GM12878 (cell line): ENCODE results near the gene RNF181. TPM values are rescaled to one million over a fixed set of nuclear protein-coding genes. Genes with fewer than 3 reads are reported as not detected.
A peak's percentile ranks its signal among the peaks of the same experiment; 100 is the strongest.

ENCODE experiments used
- ATAC-seq: fragments of 200-7000 bp; cut with Tn5 transposase; 3 replicates; pipeline ENCODE4 v1.9.1; 2020; ENCODE audit warnings: mild to moderate bottlenecking, moderate library complexity
- BruUV-seq: library from RNA; stranded (reverse); fragments of 400-500 nt; replicated peaks from 2 replicates; lab custom pipeline; 2021; lab: Mats Ljungman, UMichigan
- CTCF ChIA-PET: fragments of 300-600 bp; sonication (Branson Sonifier 250); formaldehyde crosslinking; extraction: SDS; loops from one replicate; lab custom pipeline; 2021; ENCODE audit warnings: inconsistent platforms; lab: Yijun Ruan, JAX
- POLR2A ChIA-PET: fragments of 350-600 bp; formaldehyde crosslinking; extraction: SDS; loops from one replicate; lab custom pipeline; 2021; ENCODE audit warnings: inconsistent platforms; lab: Charles Lee
- RAD21 ChIA-PET: fragments of 300-600 bp; sonication (Branson Sonifier 250); formaldehyde crosslinking; loops from one replicate; lab custom pipeline; 2023; ENCODE audit warnings: antibody characterized with exemption; ENCODE audit not compliant: unreplicated experiment; lab: Charles Lee
- SMC1A ChIA-PET: fragments of 300-600 bp; sonication (Branson Sonifier 250); formaldehyde crosslinking; loops from one replicate; lab custom pipeline; 2023; ENCODE audit not compliant: unreplicated experiment, uncharacterized antibody; lab: Charles Lee
- DNase-seq: peaks from one replicate; pipeline ENCODE4 v3.0.0-alpha.2; 2011; ENCODE audit warnings: low read depth, low spot score
- FAIRE-seq: peaks from 3 replicates; lab custom pipeline; 2011; peaks lifted over from hg19 to GRCh38; lab: Jason Lieb, UNC
- H2AFZ ChIP-seq: 2 replicates; pipeline ENCODE4 v1.6.0; 2011; ENCODE audit warnings: low read depth, low read length, control low read depth; ENCODE audit not compliant: control insufficient read depth
- H3K27ac ChIP-seq: 2 replicates; pipeline ENCODE4 v1.5.1; 2011; ENCODE audit warnings: control low read depth; ENCODE audit not compliant: control insufficient read depth, insufficient read depth
- H3K27me3 ChIP-seq, 2 experiments: replicated peaks in 1 of 2; 2 replicates each; pipeline versions ENCODE4 v1.6.0 to v1.6.1; 2011; ENCODE audit warnings: low read length in 1 of 2; ENCODE audit not compliant: control insufficient read depth in 2 of 2, insufficient read depth in 2 of 2
- H3K36me3 ChIP-seq, 2 experiments: 2 replicates each; pipeline ENCODE4 v1.5.1; 2011; ENCODE audit warnings: low read length in 1 of 2; ENCODE audit not compliant: control insufficient read depth in 2 of 2, insufficient read depth in 2 of 2
- H3K4me1 ChIP-seq: 2 replicates; pipeline ENCODE4 v1.6.1; 2011; ENCODE audit warnings: mild to moderate bottlenecking, low read length, moderate library complexity, mixed read lengths; ENCODE audit not compliant: control insufficient read depth, insufficient read depth
- H3K4me2 ChIP-seq: 2 replicates; pipeline ENCODE4 v1.6.0; 2011; ENCODE audit warnings: control low read depth; ENCODE audit not compliant: control insufficient read depth, insufficient read depth
- H3K4me3 ChIP-seq: fragments of 200-600 bp; sonication (generic); 2 replicates; pipeline ENCODE4 v1.5.1; 2016
- H3K79me2 ChIP-seq: 2 replicates; pipeline ENCODE4 v1.6.0; 2011; ENCODE audit warnings: low read length; ENCODE audit not compliant: control insufficient read depth, insufficient read depth
- H3K9ac ChIP-seq: 2 replicates; pipeline ENCODE4 v1.8.0; 2011; ENCODE audit warnings: low read length, control low read depth, mixed read lengths; ENCODE audit not compliant: control insufficient read depth, insufficient read depth
- H3K9me3 ChIP-seq: replicated peaks from 3 replicates; pipeline ENCODE4 v1.5.1; 2011; ENCODE audit warnings: mild to moderate bottlenecking, low read length; ENCODE audit not compliant: control insufficient read depth, insufficient read depth
- H4K20me1 ChIP-seq: 2 replicates; pipeline ENCODE4 v1.6.0; 2011; ENCODE audit not compliant: control insufficient read depth, insufficient read depth
- CEBPB ChIP-seq, 2 experiments: fragments of 150-350 bp in 1 of 2; IDR thresholded peaks; 2 replicates each; pipeline ENCODE4 v1.6.1; 2012 to 2014; ENCODE audit warnings: low read depth in 2 of 2, low read length in 2 of 2, borderline replicate concordance in 1 of 2, inconsistent platforms in 1 of 2
- ESRRA ChIP-seq: IDR thresholded peaks from 2 replicates; pipeline ENCODE4 v1.6.1; 2012; ENCODE audit warnings: mild to moderate bottlenecking, low read length, improper control_type of control experiment
- MEF2A ChIP-seq: IDR thresholded peaks from 2 replicates; pipeline ENCODE4 v1.6.1; 2011; ENCODE audit warnings: low read depth, mild to moderate bottlenecking, low read length, moderate library complexity; ENCODE audit not compliant: insufficient read depth
- RCOR1 ChIP-seq: conservative IDR thresholded peaks from 2 replicates; pipeline ENCODE4 v1.6.1; 2012; ENCODE audit warnings: low read depth, low read length, improper control_type of control experiment
- RELA ChIP-seq: fragments of 450-650 bp; IDR thresholded peaks from 2 replicates; pipeline ENCODE4 v1.8.0; 2014; ENCODE audit warnings: borderline replicate concordance; ENCODE audit not compliant: partially characterized antibody
- YBX1 ChIP-seq: fragments of 450-650 bp; IDR thresholded peaks from 2 replicates; pipeline ENCODE4 v1.6.1; 2016; ENCODE audit warnings: antibody characterized with exemption
- ZBED1 ChIP-seq: IDR thresholded peaks from 2 replicates; pipeline ENCODE4 v1.6.1; 2016; ENCODE audit warnings: borderline replicate concordance
- ZNF274 ChIP-seq: IDR thresholded peaks from one replicate; pipeline ENCODE4 v1.8.0; 2011; ENCODE audit not compliant: insufficient read length, insufficient read depth
- WGBS: methylation state at CpG from one replicate; pipeline ENCODE4 v1.1.6; 2016; ENCODE audit warnings: low lambda C conversion rate; ENCODE audit not compliant: insufficient replicate concordance, insufficient coverage; ENCODE audit errors: missing lambda C conversion rate; 5-methylcytosine and 5-hydroxymethylcytosine counted together
- in situ Hi-C: fragments of 300-500 bp; cut with MboI; formaldehyde crosslinking; loops from 9 replicates; pipeline ENCODE4 v1.14.3; 2018; ENCODE audit warnings: mixed read lengths
- intact Hi-C: fragments of 100-400 bp; cut with micrococcal nuclease; formaldehyde crosslinking; loops from one replicate; pipeline ENCODE4 v1.14.2; 2022; ENCODE audit not compliant: unreplicated experiment
- polyA plus RNA-seq, 11 experiments: library from polyadenylated mRNA; depleted of rRNA in 4 of 11; unstranded in 6 of 11; stranded (reverse) in 5 of 11; fragments of >200 nt; fragmentation: Nextera tagmentation in 4 of 11; fragmentation: Illumina TruSeq in 1 of 11; extraction: Ambion mirVana in 4 of 11; extraction: Trizol in 1 of 11; gene quantifications; 1 replicate in 1 of 11; 2 replicates in 10 of 11; pipeline versions ENCODE4 v1.2.1 to v1.2.3, GENCODE V29; 2011 to 2016; ENCODE audit warnings: inconsistent platforms in 2 of 11, missing spikeins in 2 of 11, low read depth in 1 of 11
- total RNA-seq, 4 experiments: library from RNA; depleted of rRNA in 3 of 4; stranded (reverse); fragments of >200 nt in 3 of 4; fragmentation: Illumina TruSeq in 1 of 4; extraction: Trizol in 1 of 4; gene quantifications; 2 replicates each; pipeline versions ENCODE4 v1.2.1 to v1.2.3, GENCODE V29; 2013 to 2021
- TF ChIP-seq, protein P1 (sequence below): IDR thresholded peaks from 2 replicates; pipeline ENCODE4 v1.6.1; 2011; ENCODE audit warnings: low read depth, mild to moderate bottlenecking, low read length, moderate library complexity, borderline replicate concordance; ENCODE audit errors: extremely low read depth
- TF ChIP-seq, protein P2 (sequence below): fragments of 450-650 bp; IDR thresholded peaks from 2 replicates; pipeline ENCODE4 v1.6.1; 2016; ENCODE audit warnings: mild to moderate bottlenecking, moderate library complexity, borderline replicate concordance
- TF ChIP-seq, protein P3 (sequence below): fragments of 450-650 bp; IDR thresholded peaks from 2 replicates; pipeline ENCODE4 v1.6.1; 2018; ENCODE audit warnings: mild to moderate bottlenecking, low read depth, moderate library complexity; ENCODE audit not compliant: partially characterized antibody
- TF ChIP-seq, protein P4 (sequence below): fragments of 450-650 bp; IDR thresholded peaks from 2 replicates; pipeline ENCODE4 v1.6.1; 2018; ENCODE audit warnings: borderline replicate concordance, mild to moderate bottlenecking; ENCODE audit not compliant: partially characterized antibody

Gene RNF181
- total and polyA plus RNA-seq, 10 of the 15 experiments (the other 5 are each of a cell fraction or from before 2014, with no cell fraction given): 101 to 409 (median 213) TPM

DNA sequence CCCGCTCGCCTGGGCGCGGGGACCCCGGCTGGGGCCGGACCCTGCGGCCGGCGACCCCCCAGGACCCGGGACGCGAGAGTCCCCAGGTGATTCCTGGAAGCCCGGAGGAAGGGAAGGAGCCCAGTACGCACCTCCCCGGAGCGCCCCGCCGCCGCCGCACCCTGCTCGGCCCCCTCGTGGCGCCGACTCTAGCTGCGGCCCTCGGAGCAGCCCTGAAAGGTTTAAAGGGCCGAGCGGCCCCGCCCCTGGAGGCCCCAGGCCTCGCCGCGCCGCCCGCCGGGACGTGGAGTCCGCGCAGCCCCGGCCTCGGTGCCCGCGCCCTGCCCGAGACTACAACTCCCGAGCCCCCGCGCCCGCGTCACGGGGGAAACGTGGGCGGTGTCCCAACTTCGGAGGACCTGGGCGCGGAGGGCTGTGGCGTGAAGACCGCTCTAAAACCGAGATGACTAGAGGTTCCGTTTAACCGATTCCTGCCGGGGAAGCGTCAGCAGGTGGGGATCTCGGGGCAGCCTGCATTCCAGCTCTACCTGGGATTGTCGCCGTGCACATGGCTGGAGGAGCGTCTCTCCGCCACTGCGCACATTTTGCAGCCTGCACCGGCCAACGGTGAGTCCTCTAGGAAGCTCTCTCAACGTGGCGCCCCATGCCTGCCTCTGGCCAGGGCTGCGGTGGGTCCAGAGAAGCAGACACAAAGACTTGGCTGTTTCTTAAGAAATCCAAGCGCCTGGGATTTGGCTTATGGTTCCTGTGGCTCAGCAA, 7.1 kb downstream of the RNF181 start, which contains the start of gene TMEM150A:
Gene TMEM150A, minus strand, starts transcription at position 223 of the 759 bp plus-strand sequence. CDS start 750 bp downstream, outside the sequence.
- ChIA-PET POLR2A (interaction anchor here (1.0 to 1.1 kb wide), 4 partner anchors 9 to 42 kb away, joined by 3 to 5 read pairs (median 3); partner anchors contain the start of genes C2orf68 and VAMP8), SMC1A (no interaction called here), CTCF (interaction anchor here (1.0 to 1.5 kb wide), 2 partner anchors 35 to 156 kb away, joined by 3 to 5 read pairs; no protein-coding TSS in a partner anchor), RAD21 (no interaction called here)
- Histone ChIP-seq H3K4me3 (peak within 1 kb of the TSS; percentile 92), H3K36me3 (peaks cover 0 to 10% of the 10 kb centered on the region in 2 experiments; a peak in 2 of 4 replicates), H3K27me3 (no peaks in the 10 kb centered on the region), H3K79me2 (no peaks in the 10 kb centered on the region), H3K4me1 (no peaks in the 10 kb centered on the region; the same call in 1 of the 2 replicates), H4K20me1 (no peaks in the 10 kb centered on the region), H3K9ac (peak within 1 kb of the TSS; percentile 59), H3K4me2 (peak within 1 kb of the TSS; percentile 95), H3K9me3 (no peaks in the 10 kb centered on the region), H2AFZ (peak within 1 kb of the TSS; percentile 91), H3K27ac (no peak within 1 kb of the TSS)
- BruUV-seq: no TSS peak
- WGBS: 1% methylated on average over 59 of the region's 73 CpGs
- in situ Hi-C loops: no loop called here
- ATAC-seq: peak; percentile 99
- intact Hi-C loops: loop anchor here (2.0 kb wide), 1 partner anchor 42 kb away; the partner anchor contains the start of gene GGCX
- DNase-seq: peak; percentile 34
- peak; percentile 44 for FAIRE-seq
- TF ChIP-seq YBX1 (no peak), RCOR1 (no peak), RELA (peak; percentile 50), CEBPB (IDR thresholded peaks at IDR 0.05; ENCODE audit: borderline replicate concordance in 1 of 2, low read depth in 2 of 2, low read length in 2 of 2) (no peak), ZNF274 (no peak), MEF2A (no peak), ESRRA (no peak), ZBED1 (no peak)
- TF ChIP-seq, protein P1, sequence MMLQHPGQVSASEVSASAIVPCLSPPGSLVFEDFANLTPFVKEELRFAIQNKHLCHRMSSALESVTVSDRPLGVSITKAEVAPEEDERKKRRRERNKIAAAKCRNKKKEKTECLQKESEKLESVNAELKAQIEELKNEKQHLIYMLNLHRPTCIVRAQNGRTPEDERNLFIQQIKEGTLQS: peak; percentile 71; the same call in 1 of the 2 replicates
- TF ChIP-seq, protein P2, sequence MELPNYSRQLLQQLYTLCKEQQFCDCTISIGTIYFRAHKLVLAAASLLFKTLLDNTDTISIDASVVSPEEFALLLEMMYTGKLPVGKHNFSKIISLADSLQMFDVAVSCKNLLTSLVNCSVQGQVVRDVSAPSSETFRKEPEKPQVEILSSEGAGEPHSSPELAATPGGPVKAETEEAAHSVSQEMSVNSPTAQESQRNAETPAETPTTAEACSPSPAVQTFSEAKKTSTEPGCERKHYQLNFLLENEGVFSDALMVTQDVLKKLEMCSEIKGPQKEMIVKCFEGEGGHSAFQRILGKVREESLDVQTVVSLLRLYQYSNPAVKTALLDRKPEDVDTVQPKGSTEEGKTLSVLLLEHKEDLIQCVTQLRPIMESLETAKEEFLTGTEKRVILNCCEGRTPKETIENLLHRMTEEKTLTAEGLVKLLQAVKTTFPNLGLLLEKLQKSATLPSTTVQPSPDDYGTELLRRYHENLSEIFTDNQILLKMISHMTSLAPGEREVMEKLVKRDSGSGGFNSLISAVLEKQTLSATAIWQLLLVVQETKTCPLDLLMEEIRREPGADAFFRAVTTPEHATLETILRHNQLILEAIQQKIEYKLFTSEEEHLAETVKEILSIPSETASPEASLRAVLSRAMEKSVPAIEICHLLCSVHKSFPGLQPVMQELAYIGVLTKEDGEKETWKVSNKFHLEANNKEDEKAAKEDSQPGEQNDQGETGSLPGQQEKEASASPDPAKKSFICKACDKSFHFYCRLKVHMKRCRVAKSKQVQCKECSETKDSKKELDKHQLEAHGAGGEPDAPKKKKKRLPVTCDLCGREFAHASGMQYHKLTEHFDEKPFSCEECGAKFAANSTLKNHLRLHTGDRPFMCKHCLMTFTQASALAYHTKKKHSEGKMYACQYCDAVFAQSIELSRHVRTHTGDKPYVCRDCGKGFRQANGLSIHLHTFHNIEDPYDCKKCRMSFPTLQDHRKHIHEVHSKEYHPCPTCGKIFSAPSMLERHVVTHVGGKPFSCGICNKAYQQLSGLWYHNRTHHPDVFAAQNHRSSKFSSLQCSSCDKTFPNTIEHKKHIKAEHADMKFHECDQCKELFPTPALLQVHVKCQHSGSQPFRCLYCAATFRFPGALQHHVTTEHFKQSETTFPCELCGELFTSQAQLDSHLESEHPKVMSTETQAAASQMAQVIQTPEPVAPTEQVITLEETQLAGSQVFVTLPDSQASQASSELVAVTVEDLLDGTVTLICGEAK: no peak
- TF ChIP-seq, protein P3, sequence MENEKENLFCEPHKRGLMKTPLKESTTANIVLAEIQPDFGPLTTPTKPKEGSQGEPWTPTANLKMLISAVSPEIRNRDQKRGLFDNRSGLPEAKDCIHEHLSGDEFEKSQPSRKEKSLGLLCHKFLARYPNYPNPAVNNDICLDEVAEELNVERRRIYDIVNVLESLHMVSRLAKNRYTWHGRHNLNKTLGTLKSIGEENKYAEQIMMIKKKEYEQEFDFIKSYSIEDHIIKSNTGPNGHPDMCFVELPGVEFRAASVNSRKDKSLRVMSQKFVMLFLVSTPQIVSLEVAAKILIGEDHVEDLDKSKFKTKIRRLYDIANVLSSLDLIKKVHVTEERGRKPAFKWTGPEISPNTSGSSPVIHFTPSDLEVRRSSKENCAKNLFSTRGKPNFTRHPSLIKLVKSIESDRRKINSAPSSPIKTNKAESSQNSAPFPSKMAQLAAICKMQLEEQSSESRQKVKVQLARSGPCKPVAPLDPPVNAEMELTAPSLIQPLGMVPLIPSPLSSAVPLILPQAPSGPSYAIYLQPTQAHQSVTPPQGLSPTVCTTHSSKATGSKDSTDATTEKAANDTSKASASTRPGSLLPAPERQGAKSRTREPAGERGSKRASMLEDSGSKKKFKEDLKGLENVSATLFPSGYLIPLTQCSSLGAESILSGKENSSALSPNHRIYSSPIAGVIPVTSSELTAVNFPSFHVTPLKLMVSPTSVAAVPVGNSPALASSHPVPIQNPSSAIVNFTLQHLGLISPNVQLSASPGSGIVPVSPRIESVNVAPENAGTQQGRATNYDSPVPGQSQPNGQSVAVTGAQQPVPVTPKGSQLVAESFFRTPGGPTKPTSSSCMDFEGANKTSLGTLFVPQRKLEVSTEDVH: no peak
- TF ChIP-seq, protein P4, sequence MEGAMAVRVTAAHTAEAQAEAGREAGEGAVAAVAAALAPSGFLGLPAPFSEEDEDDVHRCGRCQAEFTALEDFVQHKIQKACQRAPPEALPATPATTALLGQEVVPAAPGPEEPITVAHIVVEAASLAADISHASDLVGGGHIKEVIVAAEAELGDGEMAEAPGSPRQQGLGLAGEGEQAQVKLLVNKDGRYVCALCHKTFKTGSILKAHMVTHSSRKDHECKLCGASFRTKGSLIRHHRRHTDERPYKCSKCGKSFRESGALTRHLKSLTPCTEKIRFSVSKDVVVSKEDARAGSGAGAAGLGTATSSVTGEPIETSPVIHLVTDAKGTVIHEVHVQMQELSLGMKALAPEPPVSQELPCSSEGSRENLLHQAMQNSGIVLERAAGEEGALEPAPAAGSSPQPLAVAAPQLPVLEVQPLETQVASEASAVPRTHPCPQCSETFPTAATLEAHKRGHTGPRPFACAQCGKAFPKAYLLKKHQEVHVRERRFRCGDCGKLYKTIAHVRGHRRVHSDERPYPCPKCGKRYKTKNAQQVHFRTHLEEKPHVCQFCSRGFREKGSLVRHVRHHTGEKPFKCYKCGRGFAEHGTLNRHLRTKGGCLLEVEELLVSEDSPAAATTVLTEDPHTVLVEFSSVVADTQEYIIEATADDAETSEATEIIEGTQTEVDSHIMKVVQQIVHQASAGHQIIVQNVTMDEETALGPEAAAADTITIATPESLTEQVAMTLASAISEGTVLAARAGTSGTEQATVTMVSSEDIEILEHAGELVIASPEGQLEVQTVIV: no peak
